Upper lobe of left lung (tissue), 6 donors: ENCODE measurements around the gene NDUFA11. TPM values are rescaled to one million over a fixed set of nuclear protein-coding genes. Genes with fewer than 3 reads are reported as not detected.

Experiments used
- ATAC-seq, 2 donors: fragments of 200-7000 bp; cut with Tn5 transposase; one replicate each; pipeline ENCODE4 v1.9.1; 2022; ENCODE audit warnings: mild to moderate bottlenecking in 2 of 2, moderate library complexity in 2 of 2; ENCODE audit not compliant: low FRiP score in 2 of 2
- DNase-seq, 2 donors: peaks; one replicate each; pipeline ENCODE4 v3.0.0-alpha.2; 2019 to 2020
- H3K27ac ChIP-seq, 4 donors: fragments of 200-600 bp; sonication (generic); one replicate each; pipeline ENCODE4 v1.5.1; 2016 to 2019
- H3K27me3 ChIP-seq, 4 donors: fragments of 200-600 bp; sonication (generic); one replicate each; pipeline ENCODE4 v1.5.1; 2017 to 2019
- H3K36me3 ChIP-seq, 4 donors: fragments of 200-600 bp; sonication (generic); one replicate each; pipeline ENCODE4 v1.5.1; 2016 to 2019
- H3K4me1 ChIP-seq, 4 donors: fragments of 200-600 bp; sonication (generic); one replicate each; pipeline ENCODE4 v1.5.1; 2018 to 2019
- H3K4me3 ChIP-seq, 4 donors: fragments of 200-600 bp; sonication (generic); one replicate each; pipeline ENCODE4 v1.5.1; 2017 to 2019; ENCODE audit warnings: mild to moderate bottlenecking in 2 of 4, moderate library complexity in 1 of 4
- H3K9me3 ChIP-seq, 4 donors: fragments of 200-600 bp; sonication (generic); one replicate each; pipeline ENCODE4 v1.5.1; 2018 to 2019
- EP300 ChIP-seq, 4 donors: sonication (generic); formaldehyde crosslinking; IDR thresholded peaks; one replicate each; pipeline ENCODE4 v1.5.1; 2017; ENCODE audit warnings: antibody characterized with exemption in 4 of 4, control low read depth in 2 of 4
- POLR2A ChIP-seq, 4 donors: fragments of 450-650 bp; IDR thresholded peaks; one replicate each; pipeline ENCODE4 v1.5.1; 2016 to 2017; ENCODE audit warnings: antibody characterized with exemption in 4 of 4, mild to moderate bottlenecking in 2 of 4
- POLR2AphosphoS5 ChIP-seq, 2 donors: sonication (generic); formaldehyde crosslinking; IDR thresholded peaks; one replicate each; pipeline ENCODE4 v1.5.1; 2017; ENCODE audit warnings: antibody characterized with exemption in 2 of 2
- WGBS, 2 donors: methylation state at CpG; one replicate each; pipeline ENCODE4 v1.1.5; 2017 to 2018; 5-methylcytosine and 5-hydroxymethylcytosine counted together
- total RNA-seq, 6 donors: library from RNA; depleted of rRNA in 4 of 6; stranded (reverse); fragments of >200 nt in 4 of 6; gene quantifications; one replicate each; pipeline versions ENCODE4 v1.1.0 to v1.2.1, GENCODE V29; 2016 to 2021
- TF ChIP-seq, protein P1 (sequence below), 6 experiments: fragments of 450-650 bp in 4 of 6; fragments of 200-600 bp in 2 of 6; sonication (generic) in 2 of 6; IDR thresholded peaks; one replicate each; pipeline ENCODE4 v1.5.1; 2016 to 2019; ENCODE audit warnings: antibody characterized with exemption in 6 of 6
- donor health status: DM: no; HTN: no; CAD: no; lungs with moderate emphysema.
- donor health status: DM: no; HTN: yes; CAD: no; lungs with severe emphysema.

Gene NDUFA11
- total RNA-seq, 6 donors from 2014 or later = 87.3 to 238 (median 157) TPM

DNA sequence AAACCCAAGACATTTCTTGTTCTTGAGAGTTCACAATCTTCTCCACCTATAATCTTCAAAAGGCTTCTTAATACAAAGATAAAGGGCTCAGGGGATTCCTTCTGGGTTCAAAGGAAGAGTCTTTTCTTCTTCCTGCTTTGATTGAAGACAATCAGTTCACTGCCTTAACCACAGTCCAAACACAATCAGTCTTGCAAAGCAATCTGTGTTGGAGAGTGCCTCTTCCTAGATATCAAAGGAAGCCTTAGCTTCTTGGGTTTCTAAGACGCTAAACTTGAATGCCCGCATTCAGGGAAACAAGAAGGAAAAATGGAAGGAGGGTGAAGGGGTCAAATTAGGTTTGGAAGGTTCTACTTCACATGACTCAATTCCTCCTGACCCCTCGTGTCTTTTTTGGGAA lies 47.2 kb upstream of the NDUFA11 start:
- H3K4me3 ChIP-seq = no peak overlapping the region
- 37 to 56% methylated on average over 3 of the region's 3 CpGs for WGBS, 2 donors
- TF ChIP-seq POLR2AphosphoS5 (IDR thresholded peaks at IDR 0.05) = no peak
- TF ChIP-seq POLR2A (IDR thresholded peaks at IDR 0.05) = no peak
- TF ChIP-seq, protein P1, sequence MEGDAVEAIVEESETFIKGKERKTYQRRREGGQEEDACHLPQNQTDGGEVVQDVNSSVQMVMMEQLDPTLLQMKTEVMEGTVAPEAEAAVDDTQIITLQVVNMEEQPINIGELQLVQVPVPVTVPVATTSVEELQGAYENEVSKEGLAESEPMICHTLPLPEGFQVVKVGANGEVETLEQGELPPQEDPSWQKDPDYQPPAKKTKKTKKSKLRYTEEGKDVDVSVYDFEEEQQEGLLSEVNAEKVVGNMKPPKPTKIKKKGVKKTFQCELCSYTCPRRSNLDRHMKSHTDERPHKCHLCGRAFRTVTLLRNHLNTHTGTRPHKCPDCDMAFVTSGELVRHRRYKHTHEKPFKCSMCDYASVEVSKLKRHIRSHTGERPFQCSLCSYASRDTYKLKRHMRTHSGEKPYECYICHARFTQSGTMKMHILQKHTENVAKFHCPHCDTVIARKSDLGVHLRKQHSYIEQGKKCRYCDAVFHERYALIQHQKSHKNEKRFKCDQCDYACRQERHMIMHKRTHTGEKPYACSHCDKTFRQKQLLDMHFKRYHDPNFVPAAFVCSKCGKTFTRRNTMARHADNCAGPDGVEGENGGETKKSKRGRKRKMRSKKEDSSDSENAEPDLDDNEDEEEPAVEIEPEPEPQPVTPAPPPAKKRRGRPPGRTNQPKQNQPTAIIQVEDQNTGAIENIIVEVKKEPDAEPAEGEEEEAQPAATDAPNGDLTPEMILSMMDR (IDR thresholded peaks at IDR 0.05) = no peak
- TF ChIP-seq EP300 (IDR thresholded peaks at IDR 0.05) = no peak
- peak overlapping the region in 2 of 4 donors; percentile 23 to 77 for H3K27ac ChIP-seq
- H3K36me3 ChIP-seq = peaks cover 0 to 9% (median 2%) of the 10 kb centered on the region in 4 donors
- no peaks in the 10 kb centered on the region for H3K27me3 ChIP-seq
- ATAC-seq (no peak), DNase-seq (no peak)
- peaks cover 82 to 97% (median 90%) of the 10 kb centered on the region in 4 donors for H3K4me1 ChIP-seq
- H3K9me3 ChIP-seq = no peaks in the 10 kb centered on the region

GRCh38 chr19:5949792-5950305 lies 46.3 kb upstream of the NDUFA11 start:
- DNase-seq (peak in 1 of 2 donors; percentile 90), ATAC-seq (peak in 1 of 2 donors; percentile 68)
- no peaks in the 10 kb centered on the region for H3K9me3 ChIP-seq
- 57 to 79% methylated on average over 7 to 13 of the region's 13 CpGs for WGBS, 2 donors
- H3K4me1 ChIP-seq = peaks cover 75 to 88% (median 81%) of the 10 kb centered on the region in 4 donors
- peaks cover 0 to 12% (median 2%) of the 10 kb centered on the region in 4 donors for H3K36me3 ChIP-seq
- H3K4me3 ChIP-seq = no peak overlapping the region
- TF ChIP-seq EP300 (IDR thresholded peaks at IDR 0.05) (peak in 1 of 4 donors; percentile 8), POLR2A (IDR thresholded peaks at IDR 0.05) (no peak)
- H3K27ac ChIP-seq = peak overlapping the region; percentile 23 to 74 (median 57)
- no peaks in the 10 kb centered on the region for H3K27me3 ChIP-seq

DNA sequence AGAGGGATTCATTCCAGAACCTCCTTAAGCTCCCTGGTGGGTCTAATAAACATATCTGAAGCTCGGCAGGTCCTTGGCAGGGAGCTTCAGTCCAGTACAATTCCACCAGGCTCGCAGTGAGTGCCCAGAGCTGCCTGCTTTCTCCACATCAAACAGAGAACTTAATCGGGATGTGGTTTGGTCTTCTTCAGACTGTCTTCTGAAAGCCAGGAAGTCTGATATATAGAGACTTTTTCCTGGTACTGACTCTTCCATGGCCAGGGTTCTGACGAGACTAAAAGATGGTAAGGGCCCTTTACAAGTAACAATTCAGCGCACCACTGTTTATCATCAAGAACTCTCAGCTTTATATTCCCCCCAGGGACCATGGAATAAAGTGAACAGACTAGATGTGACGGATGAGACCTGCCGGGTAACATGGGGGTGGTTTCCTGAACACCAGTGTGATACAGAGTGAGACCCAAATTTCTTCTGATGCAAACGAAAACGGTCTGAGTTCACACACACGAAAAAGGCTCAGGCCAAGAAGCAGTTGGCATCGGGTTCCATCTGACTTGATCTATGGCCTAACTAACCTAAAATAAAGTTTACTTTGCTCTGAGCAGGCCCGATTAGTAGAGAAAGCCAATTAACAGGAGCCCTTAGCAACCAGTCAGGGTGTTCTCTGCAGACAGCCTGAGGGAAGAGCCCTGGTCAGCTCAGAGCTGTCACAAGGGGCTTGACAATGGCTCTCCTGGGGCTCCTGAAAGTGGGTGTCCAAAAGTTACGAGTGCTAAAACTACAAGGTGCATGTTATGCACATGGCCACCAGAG lies 45.4 kb upstream of the NDUFA11 start:
- Histone ChIP-seq H3K27me3 (no peaks in the 10 kb centered on the region), H3K9me3 (no peaks in the 10 kb centered on the region), H3K4me3 (no peak overlapping the region), H3K36me3 (peaks cover 0 to 12% (median 2%) of the 10 kb centered on the region in 4 donors), H3K4me1 (peaks cover 66 to 79% (median 72%) of the 10 kb centered on the region in 4 donors), H3K27ac (peak overlapping the region; percentile 42 to 74 (median 63))
- TF ChIP-seq POLR2A (IDR thresholded peaks at IDR 0.05) = no peak
- TF ChIP-seq, protein P1 (IDR thresholded peaks at IDR 0.05) = no peak
- no peak for TF ChIP-seq POLR2AphosphoS5 (IDR thresholded peaks at IDR 0.05)
- TF ChIP-seq EP300 (IDR thresholded peaks at IDR 0.05) = no peak
- DNase-seq (no peak), ATAC-seq (no peak)
- WGBS, 2 donors = 68 to 69% methylated on average over 13 of the region's 13 CpGs

DNA sequence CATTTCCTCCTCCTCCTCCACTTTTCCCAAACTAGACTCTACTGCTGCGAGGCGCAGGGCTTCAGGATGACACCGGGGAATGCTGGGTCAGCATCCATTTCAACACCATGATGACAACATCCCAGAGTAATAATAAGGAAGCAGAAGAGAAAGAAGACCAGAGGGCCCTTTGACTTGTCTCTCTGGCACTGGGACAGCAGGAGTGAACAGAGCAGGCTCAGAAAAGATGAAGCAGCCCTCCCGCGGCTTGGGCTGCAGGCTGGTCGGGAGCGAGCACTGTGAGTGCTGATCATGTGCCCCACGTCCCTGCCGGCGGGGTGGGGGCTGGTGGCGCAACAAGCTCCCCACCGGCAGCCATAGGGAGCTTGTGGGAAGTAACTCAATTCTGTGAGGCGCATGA lies 43.8 kb upstream of the NDUFA11 start:
- H3K27ac ChIP-seq = peak overlapping the region; percentile 54 to 74 (median 64)
- no peaks in the 10 kb centered on the region for H3K27me3 ChIP-seq
- WGBS, 2 donors = 51 to 73% methylated on average over 9 to 13 of the region's 13 CpGs
- H3K36me3 ChIP-seq = peaks cover 0 to 12% (median 2%) of the 10 kb centered on the region in 4 donors
- TF ChIP-seq, protein P1 (IDR thresholded peaks at IDR 0.05) = no peak
- TF ChIP-seq POLR2A (IDR thresholded peaks at IDR 0.05) (peak in 1 of 4 donors; percentile 11), POLR2AphosphoS5 (IDR thresholded peaks at IDR 0.05) (peak in 1 of 2 donors; percentile 54)
- DNase-seq = peak; percentile 64 to 84
- no peaks in the 10 kb centered on the region for H3K9me3 ChIP-seq
- peak; percentile 42 to 81 for ATAC-seq
- no peak overlapping the region for H3K4me3 ChIP-seq
- peaks cover 52 to 64% (median 58%) of the 10 kb centered on the region in 4 donors for H3K4me1 ChIP-seq

DNA sequence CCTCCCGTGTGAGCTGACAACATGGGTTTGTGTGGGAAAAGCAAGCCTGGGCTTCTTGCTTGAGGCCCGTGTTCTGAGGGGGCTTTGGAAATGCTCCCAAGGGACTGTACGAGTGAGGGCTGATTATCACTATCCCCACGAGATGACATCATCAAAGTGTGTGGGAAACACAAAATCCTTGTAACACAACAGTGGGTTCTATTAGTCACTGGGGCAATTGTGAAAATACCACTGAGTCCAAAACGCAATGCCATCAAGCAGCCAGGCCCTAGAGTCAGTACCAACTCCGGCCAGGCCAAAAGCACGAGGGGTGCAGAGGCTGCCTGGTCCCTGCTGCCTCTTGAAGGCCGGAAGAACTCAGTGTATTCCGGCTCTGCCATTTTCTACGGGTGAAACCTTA lies 40.0 kb upstream of the NDUFA11 start:
- H3K4me3 ChIP-seq = no peak overlapping the region
- no peaks in the 10 kb centered on the region for H3K9me3 ChIP-seq
- TF ChIP-seq POLR2A (IDR thresholded peaks at IDR 0.05) (no peak), EP300 (IDR thresholded peaks at IDR 0.05) (no peak), POLR2AphosphoS5 (IDR thresholded peaks at IDR 0.05) (no peak)
- TF ChIP-seq, protein P1 (IDR thresholded peaks at IDR 0.05) = no peak
- DNase-seq (no peak), ATAC-seq (no peak)
- H3K27me3 ChIP-seq = no peaks in the 10 kb centered on the region
- peaks cover 22 to 25% (median 24%) of the 10 kb centered on the region in 4 donors for H3K4me1 ChIP-seq
- WGBS, 2 donors = 79 to 85% methylated on average over 7 to 10 of the region's 10 CpGs
- peaks cover 11 to 34% (median 25%) of the 10 kb centered on the region in 4 donors for H3K36me3 ChIP-seq
- no peak overlapping the region for H3K27ac ChIP-seq
